NB4 (cell line): Measurements from ENCODE around the gene FAM186B.

Source experiments
- DNase-seq: peaks from one replicate; pipeline ENCODE4 v3.0.0; 2010; ENCODE audit warnings: low read depth
- H3K4me3 ChIP-seq: one replicate; pipeline ENCODE4 v1.5.1; 2011; ENCODE audit warnings: mild to moderate bottlenecking, low read depth, low read length, moderate library complexity
- CTCF ChIP-seq: IDR thresholded peaks from one replicate; pipeline ENCODE4 v1.5.1; 2012; ENCODE audit warnings: low read depth, low read length
- MAX ChIP-seq: IDR thresholded peaks from 2 replicates; pipeline ENCODE4 v1.6.1; 2011; ENCODE audit warnings: low read depth, low read length
- MYC ChIP-seq: IDR thresholded peaks from 2 replicates; pipeline ENCODE4 v1.6.1; 2011; ENCODE audit warnings: low read depth, low read length
- POLR2A ChIP-seq: IDR thresholded peaks from 2 replicates; pipeline ENCODE4 v1.6.1; 2011; ENCODE audit warnings: mild to moderate bottlenecking; ENCODE audit not compliant: insufficient read length; ENCODE audit errors: extremely low read depth

FAM186B gene

GRCh38 chr12:49560695-49561094 is 44.7 kb downstream of the FAM186B start:
- no peak for DNase-seq
- no peak overlapping the region for H3K4me3 ChIP-seq
- TF ChIP-seq CTCF (no peak), MAX (no peak)

- H3K4me3 ChIP-seq: no peak overlapping the region
- DNase-seq: no peak
- no peak for TF ChIP-seq MYC
- no peak for TF ChIP-seq MAX
- no peak for TF ChIP-seq POLR2A
- no peak for TF ChIP-seq CTCF
Observed at GRCh38 chr12:49559011-49559675, 46.3 kb downstream of the FAM186B start.

GRCh38 chr12:49558526-49558925 is 46.9 kb downstream of the FAM186B start:
- no peak overlapping the region for H3K4me3 ChIP-seq
- TF ChIP-seq MAX: no peak
- no peak for TF ChIP-seq MYC
- TF ChIP-seq CTCF: no peak
- no peak for TF ChIP-seq POLR2A
- no peak for DNase-seq

- TF ChIP-seq POLR2A (no peak), MAX (no peak), CTCF (no peak), MYC (no peak)
- H3K4me3 ChIP-seq: no peak overlapping the region
- DNase-seq: no peak
Observed at GRCh38 chr12:49557917-49558215, 47.6 kb downstream of the FAM186B start.

- TF ChIP-seq CTCF (no peak), MYC (no peak), MAX (no peak), POLR2A (no peak)
- H3K4me3 ChIP-seq: no peak overlapping the region
- DNase-seq: no peak
Observed at GRCh38 chr12:49557187-49557916, 48.1 kb downstream of the FAM186B start.
